HL-60 (cell line): ENCODE measurements around the gene TGFB1.
"Not testable (repeated sequence)": the region's sequence is repeated elsewhere in the genome, so short reads cannot be mapped to it uniquely, and the experiment has no call there.

ENCODE experiments used
- DNase-seq, 2 experiments: peaks; one replicate each; pipeline ENCODE4 v3.0.0-alpha.2; 2010 to 2020; ENCODE audit warnings: low read depth in 1 of 2, low spot score in 1 of 2
- H3K27ac ChIP-seq: fragments of 250-450 bp; sonication (Bioruptor Pico); replicated peaks from 2 replicates; pipeline ENCODE4 v1.5.1; 2020; ENCODE audit warnings: mild to moderate bottlenecking, moderate library complexity
- H3K27me3 ChIP-seq: fragments of 250-450 bp; sonication (Bioruptor Pico); 2 replicates; pipeline ENCODE4 v1.5.1; 2021; ENCODE audit warnings: mild to moderate bottlenecking, moderate library complexity; ENCODE audit not compliant: insufficient read depth, poor library complexity, severe bottlenecking
- H3K4me3 ChIP-seq: replicated peaks from 2 replicates; pipeline ENCODE4 v1.5.1; 2011; ENCODE audit warnings: mild to moderate bottlenecking, control low read depth, low read length; ENCODE audit not compliant: insufficient read depth
- CTCF ChIP-seq: IDR thresholded peaks from one replicate; pipeline ENCODE4 v1.5.1; 2011; ENCODE audit warnings: low read length, control low read depth, inconsistent platforms; ENCODE audit not compliant: insufficient read depth
- GABPA ChIP-seq: IDR thresholded peaks from 2 replicates; pipeline ENCODE4 v1.6.1; 2012; ENCODE audit warnings: low read depth
- POLR2AphosphoS5 ChIP-seq: IDR thresholded peaks from 2 replicates; pipeline ENCODE4 v1.6.1; 2012; ENCODE audit warnings: low read depth
- SPI1 ChIP-seq: IDR thresholded peaks from 2 replicates; pipeline ENCODE4 v1.6.1; 2012; ENCODE audit warnings: low read depth, mild to moderate bottlenecking, borderline replicate concordance
- TF ChIP-seq, protein P1 (sequence below): IDR thresholded peaks from 2 replicates; pipeline ENCODE4 v1.6.1; 2012; ENCODE audit warnings: low read depth; ENCODE audit not compliant: insufficient replicate concordance

TGFB1 gene

GRCh38 chr19:41373993-41374392, 20.3 kb upstream of the TGFB1 start:
- no peak for DNase-seq
- TF ChIP-seq CTCF (no peak), SPI1 (no peak), GABPA (no peak), POLR2AphosphoS5 (no peak)
- TF ChIP-seq, protein P1, sequence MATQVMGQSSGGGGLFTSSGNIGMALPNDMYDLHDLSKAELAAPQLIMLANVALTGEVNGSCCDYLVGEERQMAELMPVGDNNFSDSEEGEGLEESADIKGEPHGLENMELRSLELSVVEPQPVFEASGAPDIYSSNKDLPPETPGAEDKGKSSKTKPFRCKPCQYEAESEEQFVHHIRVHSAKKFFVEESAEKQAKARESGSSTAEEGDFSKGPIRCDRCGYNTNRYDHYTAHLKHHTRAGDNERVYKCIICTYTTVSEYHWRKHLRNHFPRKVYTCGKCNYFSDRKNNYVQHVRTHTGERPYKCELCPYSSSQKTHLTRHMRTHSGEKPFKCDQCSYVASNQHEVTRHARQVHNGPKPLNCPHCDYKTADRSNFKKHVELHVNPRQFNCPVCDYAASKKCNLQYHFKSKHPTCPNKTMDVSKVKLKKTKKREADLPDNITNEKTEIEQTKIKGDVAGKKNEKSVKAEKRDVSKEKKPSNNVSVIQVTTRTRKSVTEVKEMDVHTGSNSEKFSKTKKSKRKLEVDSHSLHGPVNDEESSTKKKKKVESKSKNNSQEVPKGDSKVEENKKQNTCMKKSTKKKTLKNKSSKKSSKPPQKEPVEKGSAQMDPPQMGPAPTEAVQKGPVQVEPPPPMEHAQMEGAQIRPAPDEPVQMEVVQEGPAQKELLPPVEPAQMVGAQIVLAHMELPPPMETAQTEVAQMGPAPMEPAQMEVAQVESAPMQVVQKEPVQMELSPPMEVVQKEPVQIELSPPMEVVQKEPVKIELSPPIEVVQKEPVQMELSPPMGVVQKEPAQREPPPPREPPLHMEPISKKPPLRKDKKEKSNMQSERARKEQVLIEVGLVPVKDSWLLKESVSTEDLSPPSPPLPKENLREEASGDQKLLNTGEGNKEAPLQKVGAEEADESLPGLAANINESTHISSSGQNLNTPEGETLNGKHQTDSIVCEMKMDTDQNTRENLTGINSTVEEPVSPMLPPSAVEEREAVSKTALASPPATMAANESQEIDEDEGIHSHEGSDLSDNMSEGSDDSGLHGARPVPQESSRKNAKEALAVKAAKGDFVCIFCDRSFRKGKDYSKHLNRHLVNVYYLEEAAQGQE, result no peak
- no peak overlapping the region for H3K4me3 ChIP-seq
- no peaks in the 10 kb centered on the region for H3K27me3 ChIP-seq
- H3K27ac ChIP-seq, result no peak overlapping the region

DNA sequence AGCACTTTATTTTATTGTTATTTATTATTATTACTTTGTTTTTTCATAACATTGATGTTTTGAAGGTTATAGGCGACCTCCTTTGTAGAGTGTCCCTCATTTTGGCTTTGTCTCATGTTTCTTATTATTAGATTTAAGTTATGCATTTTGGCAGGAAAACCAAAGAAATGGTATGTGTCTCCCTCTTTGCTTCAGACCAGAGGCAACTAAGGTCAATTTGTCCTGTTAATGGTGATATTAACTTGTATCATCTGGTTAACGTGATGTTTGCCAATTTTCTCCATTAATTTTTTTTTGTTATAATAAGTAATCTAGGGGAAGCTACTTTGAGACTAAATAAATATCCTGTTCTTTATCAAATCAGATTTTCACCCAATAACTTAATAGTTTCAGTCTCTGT, 18.8 kb upstream of the TGFB1 start:
- no peak overlapping the region for H3K4me3 ChIP-seq
- no peak for DNase-seq
- TF ChIP-seq POLR2AphosphoS5, result no peak
- no peak for TF ChIP-seq SPI1
- TF ChIP-seq GABPA, result no peak
- TF ChIP-seq CTCF, result no peak
- TF ChIP-seq, protein P1, result no peak
- no peak overlapping the region for H3K27ac ChIP-seq
- H3K27me3 ChIP-seq, result no peaks in the 10 kb centered on the region

- DNase-seq, result no peak
- H3K27ac ChIP-seq, result no peak overlapping the region
- no peak for TF ChIP-seq GABPA
- TF ChIP-seq SPI1, result no peak
- TF ChIP-seq POLR2AphosphoS5, result no peak
- TF ChIP-seq CTCF, result no peak
- TF ChIP-seq, protein P1, result no peak
- H3K4me3 ChIP-seq, result no peak overlapping the region
- no peaks in the 10 kb centered on the region for H3K27me3 ChIP-seq
Observed at GRCh38 chr19:41371541-41371940, 17.8 kb upstream of the TGFB1 start.

- H3K4me3 ChIP-seq, H3K27me3 ChIP-seq, H3K27ac ChIP-seq, DNase-seq: not testable (repeated sequence)
Observed at GRCh38 chr19:41371119-41371518, 17.4 kb upstream of the TGFB1 start.
